Glutamatergic neuron (in vitro differentiated cells): ENCODE measurements around the gene OSBPL2. TPM values are rescaled to one million over a fixed set of nuclear protein-coding genes. Genes with fewer than 3 reads are reported as not detected.

Experiments used
- DNase-seq: peaks from one replicate; pipeline ENCODE4 v3.0.0; 2022
- H3K27ac Mint-ChIP-seq: one replicate; pipeline ENCODE4 v1.8.0; 2020; ENCODE audit warnings: mild to moderate bottlenecking, mixed read lengths, inconsistent platforms; ENCODE audit not compliant: unreplicated experiment
- H3K27me3 Mint-ChIP-seq: one replicate; pipeline ENCODE4 v1.8.0; 2020; ENCODE audit warnings: mild to moderate bottlenecking, moderate library complexity, mixed read lengths, inconsistent platforms; ENCODE audit not compliant: unreplicated experiment
- H3K36me3 Mint-ChIP-seq: one replicate; pipeline ENCODE4 v1.8.0; 2020; ENCODE audit warnings: mild to moderate bottlenecking, mixed read lengths, inconsistent platforms; ENCODE audit not compliant: unreplicated experiment
- H3K4me1 Mint-ChIP-seq: one replicate; pipeline ENCODE4 v1.8.0; 2020; ENCODE audit warnings: mild to moderate bottlenecking, low read depth, mixed read lengths, inconsistent platforms; ENCODE audit not compliant: unreplicated experiment
- H3K4me3 Mint-ChIP-seq: one replicate; pipeline ENCODE4 v1.8.0; 2020; ENCODE audit warnings: mild to moderate bottlenecking, mixed read lengths, inconsistent platforms; ENCODE audit not compliant: unreplicated experiment
- H3K9me3 Mint-ChIP-seq: one replicate; pipeline ENCODE4 v1.8.0; 2020; ENCODE audit warnings: mild to moderate bottlenecking, moderate library complexity, mixed read lengths, inconsistent platforms; ENCODE audit not compliant: unreplicated experiment
- total RNA-seq: library from RNA; stranded (reverse); fragmentation: NEBNext Ultra II Directional; extraction: Animal tissue kit (Norgen Biotek cat#: 25700); gene quantifications from one replicate; pipeline ENCODE4 v1.2.1, GENCODE V29; 2021; ENCODE audit not compliant: unreplicated experiment
- TF ChIP-seq, protein P1 (sequence below): fragments of 200-600 bp; sonication (generic); IDR thresholded peaks from one replicate; pipeline ENCODE4 v1.5.0; 2021; ENCODE audit not compliant: partially characterized antibody, unreplicated experiment

Gene OSBPL2
- total RNA-seq, 1 donor from 2014 or later, result 42.6 TPM

DNA sequence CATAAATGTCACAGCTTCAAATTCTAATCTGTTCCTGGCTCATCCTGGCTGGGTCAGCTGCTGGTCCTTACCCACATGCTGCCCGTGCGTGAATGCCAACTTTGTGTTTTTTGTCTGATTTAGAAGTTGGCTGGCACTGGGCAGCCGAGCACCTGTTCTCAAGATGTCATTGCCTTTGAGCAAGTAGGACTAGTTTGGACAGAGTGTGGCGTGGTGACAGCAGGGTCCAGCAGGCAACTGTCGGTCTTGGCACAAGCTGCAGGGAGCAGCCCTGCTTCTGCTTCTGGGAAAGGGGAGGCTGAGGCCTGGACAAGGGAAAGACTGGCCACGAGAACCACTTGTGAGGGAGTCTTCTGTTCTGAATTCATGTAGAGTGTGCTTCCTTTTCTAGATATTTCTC is 38.1 kb downstream of the OSBPL2 start:
- Mint-ChIP-seq H3K9me3 (peaks cover 5% of the 10 kb centered on the region), H3K4me1 (peaks cover 14% of the 10 kb centered on the region), H3K27me3 (peaks cover 13% of the 10 kb centered on the region), H3K36me3 (peaks cover 5% of the 10 kb centered on the region), H3K27ac (no peak overlapping the region), H3K4me3 (no peak overlapping the region)
- no peak for DNase-seq
- TF ChIP-seq, protein P1, sequence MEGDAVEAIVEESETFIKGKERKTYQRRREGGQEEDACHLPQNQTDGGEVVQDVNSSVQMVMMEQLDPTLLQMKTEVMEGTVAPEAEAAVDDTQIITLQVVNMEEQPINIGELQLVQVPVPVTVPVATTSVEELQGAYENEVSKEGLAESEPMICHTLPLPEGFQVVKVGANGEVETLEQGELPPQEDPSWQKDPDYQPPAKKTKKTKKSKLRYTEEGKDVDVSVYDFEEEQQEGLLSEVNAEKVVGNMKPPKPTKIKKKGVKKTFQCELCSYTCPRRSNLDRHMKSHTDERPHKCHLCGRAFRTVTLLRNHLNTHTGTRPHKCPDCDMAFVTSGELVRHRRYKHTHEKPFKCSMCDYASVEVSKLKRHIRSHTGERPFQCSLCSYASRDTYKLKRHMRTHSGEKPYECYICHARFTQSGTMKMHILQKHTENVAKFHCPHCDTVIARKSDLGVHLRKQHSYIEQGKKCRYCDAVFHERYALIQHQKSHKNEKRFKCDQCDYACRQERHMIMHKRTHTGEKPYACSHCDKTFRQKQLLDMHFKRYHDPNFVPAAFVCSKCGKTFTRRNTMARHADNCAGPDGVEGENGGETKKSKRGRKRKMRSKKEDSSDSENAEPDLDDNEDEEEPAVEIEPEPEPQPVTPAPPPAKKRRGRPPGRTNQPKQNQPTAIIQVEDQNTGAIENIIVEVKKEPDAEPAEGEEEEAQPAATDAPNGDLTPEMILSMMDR, result no peak

DNA sequence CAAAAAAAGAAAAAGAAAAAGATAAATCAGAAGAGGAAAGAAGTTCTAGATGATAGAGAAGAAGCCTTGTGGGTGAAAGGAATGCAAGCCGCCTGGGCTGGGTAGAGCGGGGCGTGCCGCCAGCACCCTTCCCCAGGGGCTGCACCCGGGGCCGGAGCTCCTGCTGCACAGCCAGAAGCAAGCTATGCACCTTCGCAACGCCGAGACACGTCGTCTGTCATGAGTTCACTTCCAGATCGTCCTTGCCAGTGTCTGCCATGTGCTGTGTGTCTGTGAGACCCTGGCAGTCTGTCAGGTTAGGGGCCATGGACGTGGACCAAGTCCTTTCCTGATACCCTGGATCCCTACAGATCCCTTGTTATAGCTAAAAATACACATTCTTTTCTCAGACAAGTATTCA is 38.9 kb downstream of the OSBPL2 start:
- peaks cover 5% of the 10 kb centered on the region for H3K36me3 Mint-ChIP-seq
- H3K4me1 Mint-ChIP-seq, result peaks cover 14% of the 10 kb centered on the region
- DNase-seq, result no peak
- TF ChIP-seq, protein P1, result no peak
- H3K4me3 Mint-ChIP-seq, result no peak overlapping the region
- peaks cover 13% of the 10 kb centered on the region for H3K27me3 Mint-ChIP-seq
- H3K27ac Mint-ChIP-seq, result no peak overlapping the region
- H3K9me3 Mint-ChIP-seq, result peaks cover 5% of the 10 kb centered on the region

DNA sequence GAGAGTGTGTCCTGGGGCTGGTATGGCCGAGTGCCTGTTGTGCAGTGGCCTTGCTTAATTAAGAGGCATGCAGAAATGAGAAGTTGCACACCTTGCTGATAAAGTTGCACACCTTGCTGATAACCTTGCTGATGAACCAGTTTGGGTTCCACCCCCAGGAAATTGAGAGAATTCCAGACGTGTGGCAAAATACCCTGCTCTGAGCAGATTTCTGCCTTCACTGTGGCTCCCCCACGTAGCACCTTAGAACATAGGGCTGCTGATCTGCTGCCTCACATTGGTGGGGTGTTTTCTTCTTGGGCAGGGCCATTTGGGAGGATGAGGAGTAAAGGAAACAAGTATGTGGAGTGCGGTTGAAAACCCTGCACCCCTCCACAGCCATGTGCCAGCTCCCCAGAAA is 42.0 kb downstream of the OSBPL2 start:
- Mint-ChIP-seq H3K36me3 (peaks cover 5% of the 10 kb centered on the region), H3K27me3 (peaks cover 5% of the 10 kb centered on the region), H3K27ac (no peak overlapping the region), H3K4me3 (no peak overlapping the region), H3K4me1 (peaks cover 4% of the 10 kb centered on the region), H3K9me3 (peaks cover 9% of the 10 kb centered on the region)
- TF ChIP-seq, protein P1, result no peak
- DNase-seq, result no peak

DNA sequence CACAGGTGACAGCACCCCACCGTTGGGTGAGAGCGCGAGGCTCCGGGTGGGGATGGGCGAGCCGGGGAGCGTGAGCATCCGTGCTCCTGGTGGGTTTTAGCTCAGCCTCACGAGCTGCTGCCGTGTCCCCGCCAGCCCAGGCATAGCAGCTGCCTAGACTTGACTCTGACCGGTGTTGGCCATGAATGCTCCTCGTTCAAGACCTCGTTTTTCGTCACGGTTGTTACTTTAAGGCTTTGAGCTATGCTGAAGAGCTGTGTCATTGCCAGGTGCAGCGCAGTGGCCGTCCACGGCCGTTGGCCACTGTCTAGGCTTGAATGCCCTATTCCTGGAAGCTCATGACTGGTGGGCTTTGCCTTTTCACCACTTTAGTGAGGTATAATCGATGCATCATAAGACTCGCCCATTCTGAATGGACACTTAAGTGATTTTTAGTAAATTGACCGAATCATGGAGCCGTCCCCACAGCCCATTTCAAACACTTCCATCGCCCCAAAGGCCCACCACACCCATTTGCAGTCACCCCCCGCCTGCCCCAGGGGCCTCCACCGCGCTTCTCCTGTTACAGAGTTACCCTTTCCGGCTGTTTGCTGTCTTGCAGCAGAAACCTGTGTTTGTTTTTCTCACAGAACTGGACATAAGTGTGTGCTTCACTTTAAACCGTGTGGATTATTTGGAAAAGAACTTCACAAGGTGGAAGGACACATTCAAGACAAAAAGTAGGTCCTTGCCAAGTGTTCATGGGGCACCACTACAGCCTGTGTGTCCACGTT is 43.0 kb downstream of the OSBPL2 start:
- Mint-ChIP-seq H3K27me3 (peaks cover 4% of the 10 kb centered on the region), H3K4me3 (no peak overlapping the region), H3K27ac (no peak overlapping the region), H3K9me3 (peaks cover 9% of the 10 kb centered on the region), H3K36me3 (peaks cover 5% of the 10 kb centered on the region), H3K4me1 (peaks cover 4% of the 10 kb centered on the region)
- no peak for DNase-seq
- TF ChIP-seq, protein P1, result no peak

DNA sequence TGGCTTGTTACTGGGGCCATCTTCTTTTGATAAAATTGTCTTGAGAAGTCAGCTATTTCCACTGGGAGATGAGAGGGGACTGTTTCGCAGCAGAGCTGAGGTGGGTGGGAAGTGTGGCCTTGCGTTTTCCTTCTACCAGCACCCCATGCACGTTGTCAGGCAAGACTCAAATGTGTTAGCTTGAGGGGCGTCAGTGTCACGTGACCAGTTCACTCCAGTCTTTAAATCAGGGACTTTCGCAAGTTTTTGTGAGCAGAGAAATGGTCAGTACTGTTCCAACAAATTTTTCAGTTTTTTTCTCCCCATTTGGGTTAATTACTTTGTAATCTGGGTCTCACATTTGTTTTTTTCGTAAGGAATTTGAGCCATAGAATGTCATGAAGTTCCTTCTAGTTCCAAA is 43.8 kb downstream of the OSBPL2 start:
- no peak overlapping the region for H3K4me3 Mint-ChIP-seq
- H3K4me1 Mint-ChIP-seq, result peaks cover 4% of the 10 kb centered on the region
- H3K27me3 Mint-ChIP-seq, result peaks cover 4% of the 10 kb centered on the region
- H3K27ac Mint-ChIP-seq, result no peak overlapping the region
- DNase-seq, result no peak
- H3K9me3 Mint-ChIP-seq, result peaks cover 9% of the 10 kb centered on the region
- peaks cover 5% of the 10 kb centered on the region for H3K36me3 Mint-ChIP-seq
- TF ChIP-seq, protein P1, result no peak
